GM19395 (cell line): ENCODE data around the gene ARAP3.

Experiments
- ATAC-seq: cut with Tn5 transposase; IDR thresholded peaks from one replicate; pipeline ENCODE4 v1.9.1; 2021; ENCODE audit warnings: mild to moderate bottlenecking, moderate library complexity; ENCODE audit not compliant: unreplicated experiment

ARAP3 gene

GRCh38 chr5:141701360-141702119 is 19.5 kb upstream of the ARAP3 start:
- peak; percentile 72 for ATAC-seq

GRCh38 chr5:141697586-141697985 is 15.6 kb upstream of the ARAP3 start:
- ATAC-seq, result no peak

- ATAC-seq, result no peak
These were observed 14.4 kb upstream of the ARAP3 start for GRCh38 chr5:141696431-141696830.

GRCh38 chr5:141695627-141696215 is 13.7 kb upstream of the ARAP3 start:
- no peak for ATAC-seq

- ATAC-seq, result no peak
These were observed 12.4 kb upstream of the ARAP3 start for GRCh38 chr5:141694479-141694878.

GRCh38 chr5:141692919-141693725 is 11.1 kb upstream of the ARAP3 start:
- ATAC-seq, result no peak

- ATAC-seq, result no peak
These were observed 10.5 kb upstream of the ARAP3 start for GRCh38 chr5:141692533-141692888.

- peak; percentile 90 for ATAC-seq
These were observed 10.0 kb upstream of the ARAP3 start for GRCh38 chr5:141691867-141692532.

- no peak for ATAC-seq
These were observed 9.3 kb upstream of the ARAP3 start for GRCh38 chr5:141691286-141691866.

- no peak for ATAC-seq
These were observed 4.8 kb upstream of the ARAP3 start for GRCh38 chr5:141686648-141687416.

GRCh38 chr5:141685591-141685990 is 3.6 kb upstream of the ARAP3 start:
- ATAC-seq, result no peak

GRCh38 chr5:141683596-141684141 is 1.6 kb upstream of the ARAP3 start:
- no peak for ATAC-seq

GRCh38 chr5:141681295-141681694 is 735 bp downstream of the ARAP3 start:
- ATAC-seq, result no peak

- no peak for ATAC-seq
These were observed 1.3 kb downstream of the ARAP3 start for GRCh38 chr5:141680751-141681201.

- no peak for ATAC-seq
These were observed 1.9 kb downstream of the ARAP3 start for GRCh38 chr5:141680178-141680577.

GRCh38 chr5:141677415-141677814 is 4.6 kb downstream of the ARAP3 start:
- no peak for ATAC-seq

GRCh38 chr5:141675672-141676071 is 6.4 kb downstream of the ARAP3 start:
- no peak for ATAC-seq

- ATAC-seq, result no peak
These were observed 7.3 kb downstream of the ARAP3 start for GRCh38 chr5:141674747-141675146.

GRCh38 chr5:141672841-141673813 is 8.9 kb downstream of the ARAP3 start:
- ATAC-seq, result no peak
